ENCODE measurements around the gene IQGAP2.

The IQGAP2 gene

GRCh38 chr5:76378355-76378754, 24.7 kb upstream of the IQGAP2 start:
- H3K4me3 ChIP-seq (ENCODE audit: low read length) = no peak overlapping the region
- H3K4me1 ChIP-seq (ENCODE audit: control insufficient read depth, low read length) = peaks cover 66% of the 10 kb centered on the region
- H3K9me3 ChIP-seq (ENCODE audit: control insufficient read depth, insufficient read depth, low read length) = no peaks in the 10 kb centered on the region
- H3K36me3 ChIP-seq (ENCODE audit: control insufficient read depth, low read length) = no peaks in the 10 kb centered on the region
- H4K20me1 ChIP-seq (ENCODE audit: control insufficient read depth, insufficient read depth, low read depth, low read length) = no peaks in the 10 kb centered on the region
- no peaks in the 10 kb centered on the region for H3K27me3 ChIP-seq (ENCODE audit: control insufficient read depth, low read length)
- H3K9me2 ChIP-seq (replicated peaks; ENCODE audit: control insufficient read depth, low read length) = no peaks in the 10 kb centered on the region
- H3F3A ChIP-seq (ENCODE audit: control insufficient read depth, insufficient read depth) = peaks cover 6% of the 10 kb centered on the region
- H3K79me2 ChIP-seq (ENCODE audit: control insufficient read depth, low read length) = no peaks in the 10 kb centered on the region
- H3K27ac ChIP-seq (ENCODE audit: low read depth, low read length) = no peak overlapping the region
- H3K4me2 ChIP-seq (ENCODE audit: low read length) = no peak overlapping the region
- TF ChIP-seq, protein P1, sequence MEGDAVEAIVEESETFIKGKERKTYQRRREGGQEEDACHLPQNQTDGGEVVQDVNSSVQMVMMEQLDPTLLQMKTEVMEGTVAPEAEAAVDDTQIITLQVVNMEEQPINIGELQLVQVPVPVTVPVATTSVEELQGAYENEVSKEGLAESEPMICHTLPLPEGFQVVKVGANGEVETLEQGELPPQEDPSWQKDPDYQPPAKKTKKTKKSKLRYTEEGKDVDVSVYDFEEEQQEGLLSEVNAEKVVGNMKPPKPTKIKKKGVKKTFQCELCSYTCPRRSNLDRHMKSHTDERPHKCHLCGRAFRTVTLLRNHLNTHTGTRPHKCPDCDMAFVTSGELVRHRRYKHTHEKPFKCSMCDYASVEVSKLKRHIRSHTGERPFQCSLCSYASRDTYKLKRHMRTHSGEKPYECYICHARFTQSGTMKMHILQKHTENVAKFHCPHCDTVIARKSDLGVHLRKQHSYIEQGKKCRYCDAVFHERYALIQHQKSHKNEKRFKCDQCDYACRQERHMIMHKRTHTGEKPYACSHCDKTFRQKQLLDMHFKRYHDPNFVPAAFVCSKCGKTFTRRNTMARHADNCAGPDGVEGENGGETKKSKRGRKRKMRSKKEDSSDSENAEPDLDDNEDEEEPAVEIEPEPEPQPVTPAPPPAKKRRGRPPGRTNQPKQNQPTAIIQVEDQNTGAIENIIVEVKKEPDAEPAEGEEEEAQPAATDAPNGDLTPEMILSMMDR (IDR thresholded peaks at IDR 0.05; ENCODE audit: low read depth, low read length, poor library complexity, severe bottlenecking) = no peak
- TF ChIP-seq EZH2phosphoT487 (IDR thresholded peaks at IDR 0.05; ENCODE audit: borderline replicate concordance, low read length) = no peak

DNA sequence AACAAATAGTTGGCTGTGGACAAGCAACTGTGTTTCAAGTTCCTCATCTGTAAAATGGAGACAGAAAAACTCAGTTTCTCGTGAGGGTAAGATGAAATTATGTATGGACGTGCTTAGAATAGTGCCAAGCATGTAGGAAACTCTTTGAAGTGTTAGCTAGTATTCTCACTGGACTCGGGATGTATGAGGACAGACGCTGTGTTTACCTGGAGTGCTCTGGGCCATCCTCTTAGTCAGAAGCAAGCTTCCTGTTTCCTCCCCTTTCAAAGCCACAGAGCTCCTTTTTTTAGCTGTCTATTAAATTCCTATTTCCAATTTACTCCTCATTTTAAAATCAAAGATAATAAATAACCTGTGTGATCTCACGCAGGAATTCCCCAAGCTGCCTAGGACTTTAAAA, 23.8 kb upstream of the IQGAP2 start:
- peak overlapping the region; percentile 26; the same call in 1 of the 2 replicates for H3K4me3 ChIP-seq (ENCODE audit: low read length)

GRCh38 chr5:76379855-76380254, 23.2 kb upstream of the IQGAP2 start:
- Histone ChIP-seq H3K4me2 (ENCODE audit: low read length) (peak overlapping the region; percentile 60), H3K9me2 (replicated peaks; ENCODE audit: control insufficient read depth, low read length) (no peaks in the 10 kb centered on the region), H3K79me2 (ENCODE audit: control insufficient read depth, low read length) (no peaks in the 10 kb centered on the region), H3K36me3 (ENCODE audit: control insufficient read depth, low read length) (no peaks in the 10 kb centered on the region), H3F3A (ENCODE audit: control insufficient read depth, insufficient read depth) (peaks cover 6% of the 10 kb centered on the region), H3K4me3 (ENCODE audit: low read length) (no peak overlapping the region), H3K4me1 (ENCODE audit: control insufficient read depth, low read length) (peaks cover 53% of the 10 kb centered on the region), H4K20me1 (ENCODE audit: control insufficient read depth, insufficient read depth, low read depth, low read length) (no peaks in the 10 kb centered on the region), H3K27me3 (ENCODE audit: control insufficient read depth, low read length) (no peaks in the 10 kb centered on the region), H3K27ac (ENCODE audit: low read depth, low read length) (no peak overlapping the region), H3K9me3 (ENCODE audit: control insufficient read depth, insufficient read depth, low read length) (no peaks in the 10 kb centered on the region)
- TF ChIP-seq EZH2phosphoT487 (IDR thresholded peaks at IDR 0.05; ENCODE audit: borderline replicate concordance, low read length) = no peak
- TF ChIP-seq, protein P1 (IDR thresholded peaks at IDR 0.05; ENCODE audit: low read depth, low read length, poor library complexity, severe bottlenecking) = no peak

More for the DNA sequence above, 23.8 kb upstream of the IQGAP2 start:
- peaks cover 59% of the 10 kb centered on the region for H3K4me1 ChIP-seq (ENCODE audit: control insufficient read depth, low read length)
- no peaks in the 10 kb centered on the region for H3K36me3 ChIP-seq (ENCODE audit: control insufficient read depth, low read length)
- no peaks in the 10 kb centered on the region for H3K9me3 ChIP-seq (ENCODE audit: control insufficient read depth, insufficient read depth, low read length)
- TF ChIP-seq, protein P1 (IDR thresholded peaks at IDR 0.05; ENCODE audit: low read depth, low read length, poor library complexity, severe bottlenecking) = no peak
- no peak for TF ChIP-seq EZH2phosphoT487 (IDR thresholded peaks at IDR 0.05; ENCODE audit: borderline replicate concordance, low read length)
- no peak overlapping the region for H3K27ac ChIP-seq (ENCODE audit: low read depth, low read length)
- no peaks in the 10 kb centered on the region for H3K9me2 ChIP-seq (replicated peaks; ENCODE audit: control insufficient read depth, low read length)
- peak overlapping the region; percentile 60 for H3K4me2 ChIP-seq (ENCODE audit: low read length)
- peaks cover 6% of the 10 kb centered on the region for H3F3A ChIP-seq (ENCODE audit: control insufficient read depth, insufficient read depth)
- H4K20me1 ChIP-seq (ENCODE audit: control insufficient read depth, insufficient read depth, low read depth, low read length) = no peaks in the 10 kb centered on the region
- no peaks in the 10 kb centered on the region for H3K27me3 ChIP-seq (ENCODE audit: control insufficient read depth, low read length)
- H3K79me2 ChIP-seq (ENCODE audit: control insufficient read depth, low read length) = no peaks in the 10 kb centered on the region

All from DOHH2 (cell line).